KMS-11 (cell line): ENCODE data around the gene TGFBR1.
"Not testable (repeated sequence)": the region's sequence is repeated elsewhere in the genome, so short reads cannot be mapped to it uniquely, and the experiment has no call there.

Experiments
- H2AFZ ChIP-seq: fragments of 200-600 bp; sonication (generic); 2 replicates; pipeline ENCODE4 v1.6.1; 2016; ENCODE audit warnings: antibody characterized with exemption, mixed run types, low read depth
- H3K27ac ChIP-seq: fragments of 200-600 bp; sonication (generic); 2 replicates; pipeline ENCODE4 v1.6.1; 2016; ENCODE audit warnings: mild to moderate bottlenecking, mixed run types
- H3K27me3 ChIP-seq: fragments of 200-600 bp; sonication (generic); 2 replicates; pipeline ENCODE4 v1.6.1; 2017; ENCODE audit warnings: mild to moderate bottlenecking, low read depth, mixed run types, moderate library complexity; ENCODE audit not compliant: insufficient read depth
- H3K36me3 ChIP-seq: fragments of 200-600 bp; sonication (generic); 2 replicates; pipeline ENCODE4 v1.6.1; 2017; ENCODE audit warnings: mild to moderate bottlenecking, mixed run types; ENCODE audit not compliant: insufficient read depth
- H3K4me1 ChIP-seq: fragments of 200-600 bp; sonication (generic); 2 replicates; pipeline ENCODE4 v1.6.1; 2016; ENCODE audit warnings: mild to moderate bottlenecking, low read depth, mixed run types; ENCODE audit not compliant: poor library complexity, severe bottlenecking
- H3K4me2 ChIP-seq: fragments of 200-600 bp; sonication (generic); 2 replicates; pipeline ENCODE4 v1.7.0; 2016; ENCODE audit warnings: mild to moderate bottlenecking, mixed run types
- H3K4me3 ChIP-seq: fragments of 200-600 bp; sonication (generic); IDR thresholded peaks from 2 replicates; pipeline ENCODE4 v1.6.1; 2017; ENCODE audit warnings: low read depth, low read length, mixed read lengths; ENCODE audit not compliant: insufficient read depth
- H3K79me2 ChIP-seq: fragments of 200-600 bp; sonication (generic); 2 replicates; pipeline ENCODE4 v1.6.1; 2016; ENCODE audit warnings: low read depth, mixed run types; ENCODE audit not compliant: insufficient read depth
- H3K9ac ChIP-seq: fragments of 200-600 bp; sonication (generic); 2 replicates; pipeline ENCODE4 v1.6.1; 2016; ENCODE audit warnings: mild to moderate bottlenecking, mixed run types
- H4K20me1 ChIP-seq: fragments of 200-600 bp; sonication (generic); 2 replicates; pipeline ENCODE4 v1.6.1; 2016; ENCODE audit warnings: mild to moderate bottlenecking, mixed run types; ENCODE audit not compliant: insufficient read depth
- CTCF ChIP-seq: fragments of 200-600 bp; sonication (generic); conservative IDR thresholded peaks from 2 replicates; pipeline ENCODE4 v1.6.1; 2017; ENCODE audit warnings: low read depth, mild to moderate bottlenecking, antibody characterized with exemption, low read length, moderate library complexity, mixed read lengths

The TGFBR1 gene

GRCh38 chr9:99095565-99095964 is 9.3 kb upstream of the TGFBR1 start:
- Histone ChIP-seq H2AFZ (no peak overlapping the region), H3K4me1 (no peaks in the 10 kb centered on the region)

GRCh38 chr9:99096409-99096808 is 8.5 kb upstream of the TGFBR1 start:
- H3K9ac ChIP-seq = no peak overlapping the region
- H3K27me3 ChIP-seq = no peaks in the 10 kb centered on the region
- H3K79me2 ChIP-seq = no peaks in the 10 kb centered on the region
- H3K4me2 ChIP-seq = no peak overlapping the region
- H3K36me3 ChIP-seq = no peaks in the 10 kb centered on the region
- H2AFZ ChIP-seq = no peak overlapping the region
- no peak overlapping the region for H3K4me3 ChIP-seq
- no peaks in the 10 kb centered on the region for H4K20me1 ChIP-seq
- no peak for TF ChIP-seq CTCF
- H3K27ac ChIP-seq = no peak overlapping the region
- H3K4me1 ChIP-seq = no peaks in the 10 kb centered on the region

More at GRCh38 chr9:99095565-99095964, 9.3 kb upstream of the TGFBR1 start:
- Histone ChIP-seq H3K27ac (no peak overlapping the region), H3K4me2 (no peak overlapping the region), H3K36me3 (no peaks in the 10 kb centered on the region), H3K9ac (no peak overlapping the region), H3K79me2 (no peaks in the 10 kb centered on the region), H3K4me3 (no peak overlapping the region), H3K27me3 (no peaks in the 10 kb centered on the region), H4K20me1 (no peaks in the 10 kb centered on the region)
- TF ChIP-seq CTCF = no peak

GRCh38 chr9:99099806-99100585 is 4.9 kb upstream of the TGFBR1 start:
- not testable (repeated sequence) for H3K4me2 ChIP-seq, H3K9ac ChIP-seq, H3K27me3 ChIP-seq, H3K79me2 ChIP-seq, H2AFZ ChIP-seq, H3K4me3 ChIP-seq, H3K36me3 ChIP-seq, H3K4me1 ChIP-seq, H4K20me1 ChIP-seq, H3K27ac ChIP-seq

GRCh38 chr9:99101271-99101670 is 3.6 kb upstream of the TGFBR1 start:
- H3K36me3 ChIP-seq = no peaks in the 10 kb centered on the region
- H3K79me2 ChIP-seq = no peaks in the 10 kb centered on the region; the same call in 1 of the 2 replicates
- no peak overlapping the region for H3K27ac ChIP-seq
- no peak for TF ChIP-seq CTCF
- no peak overlapping the region for H3K9ac ChIP-seq
- H4K20me1 ChIP-seq = no peaks in the 10 kb centered on the region
- H3K4me3 ChIP-seq = no peak overlapping the region
- H2AFZ ChIP-seq = no peak overlapping the region
- H3K4me1 ChIP-seq = peaks cover 15% of the 10 kb centered on the region
- H3K4me2 ChIP-seq = no peak overlapping the region
- H3K27me3 ChIP-seq = no peaks in the 10 kb centered on the region

GRCh38 chr9:99101812-99102211 is 3.1 kb upstream of the TGFBR1 start:
- no peak overlapping the region for H3K4me2 ChIP-seq
- H2AFZ ChIP-seq = no peak overlapping the region

More at GRCh38 chr9:99101812-99102211, 3.1 kb upstream of the TGFBR1 start:
- Histone ChIP-seq H3K4me3 (no peak overlapping the region), H3K4me1 (peaks cover 20% of the 10 kb centered on the region), H3K36me3 (no peaks in the 10 kb centered on the region), H3K79me2 (peaks cover 3% of the 10 kb centered on the region; the same call in 1 of the 2 replicates), H3K27ac (no peak overlapping the region), H4K20me1 (no peaks in the 10 kb centered on the region), H3K27me3 (no peaks in the 10 kb centered on the region), H3K9ac (no peak overlapping the region)
- TF ChIP-seq CTCF = no peak
